A549 (cell line): ENCODE measurements around the gene SAA2. TPM values are rescaled to one million over a fixed set of nuclear protein-coding genes. Genes with fewer than 3 reads are reported as not detected.
A peak's percentile ranks its signal among the peaks of the same experiment; 100 is the strongest.

Source experiments
- ATAC-seq, 2 experiments: fragments of 200-7000 bp in 1 of 2; fragments of >200 bp in 1 of 2; cut with Nextera tagmentation in 1 of 2; cut with Tn5 transposase in 1 of 2; 3 replicates each; pipeline versions ENCODE4 v1.8.0 to v1.9.1; 2018 to 2020; ENCODE audit warnings: mild to moderate bottlenecking in 1 of 2, moderate library complexity in 1 of 2
- CTCF ChIA-PET: fragments of 300-600 bp; sonication (Branson Sonifier 250); formaldehyde crosslinking; extraction: SDS; loops from one replicate; lab custom pipeline; 2021; ENCODE audit warnings: antibody characterized with exemption, inconsistent platforms; lab: Yijun Ruan, JAX
- POLR2A ChIA-PET: fragments of 350-600 bp; formaldehyde crosslinking; extraction: SDS; loops from one replicate; lab custom pipeline; 2021; ENCODE audit warnings: antibody characterized with exemption, inconsistent platforms; lab: Yijun Ruan, JAX
- DNase-seq, 2 experiments: peaks; one replicate each; pipeline versions ENCODE4 v3.0.0 to v3.0.0-alpha.2; 2011 to 2016; ENCODE audit warnings: low read depth in 1 of 2, low spot score in 1 of 2
- FAIRE-seq: peaks from 2 replicates; lab custom pipeline; 2011; peaks lifted over from hg19 to GRCh38; lab: Jason Lieb, UNC
- H3K27ac ChIP-seq, 2 experiments: fragments of >200 bp; sonication (Bioruptor Twin); formaldehyde crosslinking; 3 replicates each; pipeline ENCODE4 v1.5.1; 2016 to 2017
- H3K4me1 ChIP-seq: fragments of >200 bp; sonication (Bioruptor Twin); formaldehyde crosslinking; 3 replicates; pipeline ENCODE4 v1.6.1; 2016
- H3K4me2 ChIP-seq: fragments of >200 bp; sonication (Bioruptor Twin); formaldehyde crosslinking; 3 replicates; pipeline ENCODE4 v1.6.1; 2016
- H3K4me3 ChIP-seq: fragments of >200 bp; sonication (Bioruptor Twin); formaldehyde crosslinking; 3 replicates; pipeline ENCODE4 v1.5.1; 2016
- H3K9me3 ChIP-seq: fragments of >200 bp; sonication (Bioruptor Twin); formaldehyde crosslinking; 3 replicates; pipeline ENCODE4 v1.6.1; 2016
- BHLHE40 ChIP-seq: IDR thresholded peaks from 2 replicates; pipeline ENCODE4 v1.6.1; 2012; ENCODE audit warnings: low read depth, low read length, inconsistent platforms
- CBX8 ChIP-seq: fragments of 200-600 bp; sonication (generic); IDR thresholded peaks from 2 replicates; pipeline ENCODE4 v1.6.1; 2016
- CEBPB ChIP-seq, 2 experiments: fragments of >200 bp in 1 of 2; sonication (Bioruptor Twin) in 1 of 2; formaldehyde crosslinking in 1 of 2; IDR thresholded peaks; 2 replicates each; pipeline ENCODE4 v1.6.1; 2012 to 2016
- CHD2 ChIP-seq: fragments of 150-350 bp; IDR thresholded peaks from 2 replicates; pipeline ENCODE4 v1.6.1; 2014; ENCODE audit warnings: low read length; ENCODE audit not compliant: partially characterized antibody
- CHD4 ChIP-seq: fragments of 200-600 bp; sonication (generic); IDR thresholded peaks from 2 replicates; pipeline ENCODE4 v1.6.1; 2016; ENCODE audit warnings: antibody characterized with exemption, mild to moderate bottlenecking, borderline replicate concordance
- FOSB ChIP-seq: fragments of 250-450 bp; sonication (Bioruptor Pico); IDR thresholded peaks from 2 replicates; pipeline ENCODE4 v1.5.0; 2020; ENCODE audit warnings: mild to moderate bottlenecking, moderate library complexity
- FOXS1 ChIP-seq: fragments of 250-450 bp; sonication (Bioruptor Pico); IDR thresholded peaks from 2 replicates; pipeline ENCODE4 v1.5.0; 2020; ENCODE audit warnings: mild to moderate bottlenecking, moderate library complexity
- HEYL ChIP-seq: fragments of 250-450 bp; sonication (Bioruptor Pico); IDR thresholded peaks from 2 replicates; pipeline ENCODE4 v1.8.0; 2021; ENCODE audit warnings: mild to moderate bottlenecking, moderate library complexity
- HOXB13 ChIP-seq: fragments of 250-450 bp; sonication (Bioruptor Pico); IDR thresholded peaks from 2 replicates; pipeline ENCODE4 v1.5.0; 2020; ENCODE audit warnings: low read depth, mild to moderate bottlenecking, moderate library complexity
- HOXB5 ChIP-seq: fragments of 250-450 bp; sonication (Bioruptor Pico); IDR thresholded peaks from 2 replicates; pipeline ENCODE4 v1.5.0; 2020; ENCODE audit warnings: mild to moderate bottlenecking, moderate library complexity
- JUNB ChIP-seq: fragments of >200 bp; sonication (Bioruptor Twin); formaldehyde crosslinking; IDR thresholded peaks from 2 replicates; pipeline ENCODE4 v1.6.1; 2016
- KDM1A ChIP-seq: fragments of 200-600 bp; sonication (generic); IDR thresholded peaks from 2 replicates; pipeline ENCODE4 v1.6.1; 2016; ENCODE audit warnings: low read depth, mild to moderate bottlenecking
- MAFK ChIP-seq: fragments of 450-650 bp; IDR thresholded peaks from 2 replicates; pipeline ENCODE4 v1.6.1; 2014; ENCODE audit not compliant: partially characterized antibody
- MAZ ChIP-seq: fragments of 150-350 bp; IDR thresholded peaks from 2 replicates; pipeline ENCODE4 v1.6.1; 2014; ENCODE audit warnings: antibody characterized with exemption, low read depth, low read length, borderline replicate concordance
- NFE2L2 ChIP-seq: fragments of 150-350 bp; conservative IDR thresholded peaks from 2 replicates; pipeline ENCODE4 v1.6.1; 2014; ENCODE audit warnings: low read length
- NR3C1 ChIP-seq: fragments of >200 bp; sonication (Bioruptor Twin); formaldehyde crosslinking; IDR thresholded peaks from 3 replicates; pipeline ENCODE4 v1.6.1; 2017
- RARB ChIP-seq: fragments of 250-450 bp; sonication (Bioruptor Pico); IDR thresholded peaks from 2 replicates; pipeline ENCODE4 v1.8.0; 2021; ENCODE audit warnings: mild to moderate bottlenecking, moderate library complexity
- RCOR1 ChIP-seq: fragments of 150-350 bp; IDR thresholded peaks from 2 replicates; pipeline ENCODE4 v1.6.1; 2014; ENCODE audit warnings: antibody characterized with exemption, low read length, low read depth
- SREBF2 ChIP-seq: fragments of 450-650 bp; IDR thresholded peaks from 2 replicates; pipeline ENCODE4 v1.6.1; 2014; ENCODE audit warnings: mild to moderate bottlenecking, moderate library complexity
- TFCP2L1 ChIP-seq: fragments of 250-450 bp; sonication (Bioruptor Pico); IDR thresholded peaks from 2 replicates; pipeline ENCODE4 v1.5.0; 2021; ENCODE audit warnings: mild to moderate bottlenecking
- ZFP36 ChIP-seq: fragments of 450-650 bp; IDR thresholded peaks from 2 replicates; pipeline ENCODE4 v1.6.1; 2014; ENCODE audit warnings: borderline replicate concordance; ENCODE audit not compliant: partially characterized antibody
- ZNF302 ChIP-seq: fragments of 250-450 bp; sonication (Bioruptor Pico); IDR thresholded peaks from 2 replicates; pipeline ENCODE4 v1.9.0; 2021; ENCODE audit warnings: inconsistent platforms, mild to moderate bottlenecking, moderate library complexity
- WGBS: methylation state at CpG from one replicate; pipeline ENCODE4 v1.1.6; 2017; ENCODE audit errors: missing lambda C conversion rate; 5-methylcytosine and 5-hydroxymethylcytosine counted together
- polyA plus RNA-seq, 4 experiments: library from polyadenylated mRNA; depleted of rRNA in 3 of 4; stranded (reverse); fragments of >200 nt; fragmentation: RNase III in 1 of 4; extraction: RNeasy Plus Mini Kit Qiagen cat#74134 plus additional on column Dnase treatment in 1 of 4; gene quantifications; 2 replicates in 3 of 4; 3 replicates in 1 of 4; pipeline ENCODE4 v1.2.3, GENCODE V29; 2011 to 2017
- TF ChIP-seq, protein P1 (sequence below): fragments of >200 bp; sonication (Bioruptor Twin); formaldehyde crosslinking; IDR thresholded peaks from 3 replicates; pipeline ENCODE4 v1.5.1; 2016
- TF ChIP-seq, protein P2 (sequence below): fragments of >200 bp; sonication (Bioruptor Twin); formaldehyde crosslinking; IDR thresholded peaks from 3 replicates; pipeline ENCODE4 v1.6.1; 2016
- TF ChIP-seq, protein P3 (sequence below): IDR thresholded peaks from 2 replicates; pipeline ENCODE4 v1.6.1; 2012

SAA2 gene
- polyA plus RNA-seq, 2 of the 4 experiments (the other 2 are of a cell fraction), result 0.09 TPM; not detected in 1

DNA sequence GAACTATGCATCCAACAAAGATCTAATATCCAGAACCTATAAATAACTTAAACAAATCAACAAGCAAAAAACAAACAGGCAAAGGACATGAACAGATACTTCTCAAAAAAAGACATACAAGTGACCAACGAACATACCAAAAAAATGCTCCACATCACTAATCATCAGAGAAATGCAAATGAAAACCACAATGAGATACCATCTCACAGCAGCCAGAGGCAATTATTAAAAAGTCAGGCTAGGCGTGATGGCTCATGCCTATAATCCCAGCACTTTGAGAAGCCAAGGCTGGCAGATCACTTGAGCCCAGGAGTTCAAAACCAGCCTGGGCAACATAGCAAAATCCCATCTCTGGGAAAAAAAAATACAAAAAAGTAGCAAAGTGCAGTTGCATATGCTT, 22.6 kb downstream of the SAA2 start:
- ChIA-PET POLR2A (no interaction called here), CTCF (interaction anchor here (0.9 to 1.6 kb wide), 2 partner anchors 10 to 19 kb away, joined by 3 read pairs; no protein-coding TSS in a partner anchor)
- no peaks in the 10 kb centered on the region for H3K9me3 ChIP-seq
- DNase-seq, result no peak
- no peak for FAIRE-seq
- no peaks in the 10 kb centered on the region for H3K4me1 ChIP-seq
- no peak for ATAC-seq
- no peak overlapping the region for H3K4me2 ChIP-seq
- WGBS, result 3% methylated on average over 2 of the region's 2 CpGs
- no peak overlapping the region for H3K4me3 ChIP-seq
- no peak overlapping the region for H3K27ac ChIP-seq
- TF ChIP-seq, protein P1, sequence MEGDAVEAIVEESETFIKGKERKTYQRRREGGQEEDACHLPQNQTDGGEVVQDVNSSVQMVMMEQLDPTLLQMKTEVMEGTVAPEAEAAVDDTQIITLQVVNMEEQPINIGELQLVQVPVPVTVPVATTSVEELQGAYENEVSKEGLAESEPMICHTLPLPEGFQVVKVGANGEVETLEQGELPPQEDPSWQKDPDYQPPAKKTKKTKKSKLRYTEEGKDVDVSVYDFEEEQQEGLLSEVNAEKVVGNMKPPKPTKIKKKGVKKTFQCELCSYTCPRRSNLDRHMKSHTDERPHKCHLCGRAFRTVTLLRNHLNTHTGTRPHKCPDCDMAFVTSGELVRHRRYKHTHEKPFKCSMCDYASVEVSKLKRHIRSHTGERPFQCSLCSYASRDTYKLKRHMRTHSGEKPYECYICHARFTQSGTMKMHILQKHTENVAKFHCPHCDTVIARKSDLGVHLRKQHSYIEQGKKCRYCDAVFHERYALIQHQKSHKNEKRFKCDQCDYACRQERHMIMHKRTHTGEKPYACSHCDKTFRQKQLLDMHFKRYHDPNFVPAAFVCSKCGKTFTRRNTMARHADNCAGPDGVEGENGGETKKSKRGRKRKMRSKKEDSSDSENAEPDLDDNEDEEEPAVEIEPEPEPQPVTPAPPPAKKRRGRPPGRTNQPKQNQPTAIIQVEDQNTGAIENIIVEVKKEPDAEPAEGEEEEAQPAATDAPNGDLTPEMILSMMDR, result no peak
- TF ChIP-seq NR3C1 (no peak), TFCP2L1 (no peak), MAFK (no peak), HEYL (CRISPR knock-in tag) (no peak), SREBF2 (no peak), HOXB13 (CRISPR knock-in tag) (no peak), FOSB (CRISPR knock-in tag) (no peak)

DNA sequence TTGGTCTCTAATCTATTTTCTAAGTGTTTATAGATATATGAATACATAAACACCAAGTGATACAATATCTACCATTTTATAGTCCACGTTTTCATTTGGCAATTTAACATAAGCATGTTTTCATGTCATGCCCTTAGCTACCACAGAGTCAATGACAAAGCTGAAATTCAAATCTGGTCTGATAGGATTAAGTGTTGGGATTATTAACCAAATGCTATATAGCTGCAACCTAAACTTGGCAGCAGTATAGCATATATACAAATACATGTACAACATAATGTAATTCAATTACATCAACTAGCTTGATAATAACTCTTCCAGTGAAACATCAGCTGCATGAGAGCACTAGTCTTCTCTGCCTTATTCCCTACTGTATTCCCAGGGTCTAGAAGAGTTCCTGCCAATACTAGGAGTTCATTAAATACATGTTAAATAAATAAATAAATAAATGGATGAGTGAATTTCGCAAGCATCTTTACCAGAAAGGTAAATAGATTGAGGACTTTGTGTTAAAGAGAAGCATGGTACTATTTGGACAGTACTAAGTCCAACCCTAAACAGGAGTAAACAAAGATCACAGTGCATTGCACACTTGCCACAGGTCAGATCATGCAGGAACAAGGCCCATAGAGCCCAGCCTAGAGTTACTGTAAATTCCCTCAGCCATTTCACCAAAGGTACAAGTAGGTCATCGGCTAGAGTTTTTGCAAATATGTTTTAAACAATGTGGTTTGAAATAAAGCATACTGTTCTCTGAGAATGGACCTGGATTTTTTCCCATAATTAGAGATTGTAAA, 24.7 kb downstream of the SAA2 start:
- peak; percentile 56 for FAIRE-seq
- no peak for ATAC-seq
- Histone ChIP-seq H3K4me2 (no peak overlapping the region), H3K4me1 (no peaks in the 10 kb centered on the region), H3K4me3 (no peak overlapping the region), H3K27ac (no peak overlapping the region), H3K9me3 (no peaks in the 10 kb centered on the region)
- no peak for DNase-seq
- 19% methylated on average over 3 of the region's 3 CpGs for WGBS
- CTCF ChIA-PET, result interaction anchor here (1.6 kb wide), 1 partner anchor 21 kb away, joined by 3 read pairs; no protein-coding TSS in a partner anchor
- TF ChIP-seq ZFP36, result no peak
- TF ChIP-seq RCOR1, result no peak
- no peak for TF ChIP-seq HEYL (CRISPR knock-in tag)
- no peak for TF ChIP-seq FOXS1 (CRISPR knock-in tag)
- TF ChIP-seq CEBPB (IDR thresholded peaks at IDR 0.05), result no peak
- TF ChIP-seq CBX8, result no peak
- TF ChIP-seq HOXB5 (CRISPR knock-in tag), result no peak
- TF ChIP-seq, protein P2, sequence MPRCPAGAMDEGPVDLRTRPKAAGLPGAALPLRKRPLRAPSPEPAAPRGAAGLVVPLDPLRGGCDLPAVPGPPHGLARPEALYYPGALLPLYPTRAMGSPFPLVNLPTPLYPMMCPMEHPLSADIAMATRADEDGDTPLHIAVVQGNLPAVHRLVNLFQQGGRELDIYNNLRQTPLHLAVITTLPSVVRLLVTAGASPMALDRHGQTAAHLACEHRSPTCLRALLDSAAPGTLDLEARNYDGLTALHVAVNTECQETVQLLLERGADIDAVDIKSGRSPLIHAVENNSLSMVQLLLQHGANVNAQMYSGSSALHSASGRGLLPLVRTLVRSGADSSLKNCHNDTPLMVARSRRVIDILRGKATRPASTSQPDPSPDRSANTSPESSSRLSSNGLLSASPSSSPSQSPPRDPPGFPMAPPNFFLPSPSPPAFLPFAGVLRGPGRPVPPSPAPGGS, result no peak
- no peak for TF ChIP-seq RARB (CRISPR knock-in tag)
- TF ChIP-seq CHD2, result no peak
- TF ChIP-seq BHLHE40, result no peak
- TF ChIP-seq CHD4, result no peak
- no peak for TF ChIP-seq ZNF302 (CRISPR knock-in tag)
- TF ChIP-seq MAZ, result no peak
- TF ChIP-seq JUNB, result no peak
- no peak for TF ChIP-seq KDM1A
- no peak for TF ChIP-seq NFE2L2
- TF ChIP-seq, protein P3, sequence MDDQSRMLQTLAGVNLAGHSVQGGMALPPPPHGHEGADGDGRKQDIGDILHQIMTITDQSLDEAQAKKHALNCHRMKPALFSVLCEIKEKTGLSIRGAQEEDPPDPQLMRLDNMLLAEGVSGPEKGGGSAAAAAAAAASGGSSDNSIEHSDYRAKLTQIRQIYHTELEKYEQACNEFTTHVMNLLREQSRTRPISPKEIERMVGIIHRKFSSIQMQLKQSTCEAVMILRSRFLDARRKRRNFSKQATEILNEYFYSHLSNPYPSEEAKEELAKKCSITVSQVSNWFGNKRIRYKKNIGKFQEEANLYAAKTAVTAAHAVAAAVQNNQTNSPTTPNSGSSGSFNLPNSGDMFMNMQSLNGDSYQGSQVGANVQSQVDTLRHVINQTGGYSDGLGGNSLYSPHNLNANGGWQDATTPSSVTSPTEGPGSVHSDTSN, result no peak
- POLR2A ChIA-PET, result no interaction called here
